HG02759 (cell line): Measurements from ENCODE around the gene SBF2.

Experiments
- ATAC-seq: cut with Tn5 transposase; IDR thresholded peaks from one replicate; pipeline ENCODE4 v1.9.1; 2021; ENCODE audit warnings: mild to moderate bottlenecking, moderate library complexity; ENCODE audit not compliant: unreplicated experiment

SBF2 gene

GRCh38 chr11:10293423-10294289 is at the start of gene SBF2:
TSS of gene SBF2 (minus strand) at chr11:10294219. CDS start at chr11:10294069, 150 bp downstream.
- peak; percentile 55 for ATAC-seq

DNA sequence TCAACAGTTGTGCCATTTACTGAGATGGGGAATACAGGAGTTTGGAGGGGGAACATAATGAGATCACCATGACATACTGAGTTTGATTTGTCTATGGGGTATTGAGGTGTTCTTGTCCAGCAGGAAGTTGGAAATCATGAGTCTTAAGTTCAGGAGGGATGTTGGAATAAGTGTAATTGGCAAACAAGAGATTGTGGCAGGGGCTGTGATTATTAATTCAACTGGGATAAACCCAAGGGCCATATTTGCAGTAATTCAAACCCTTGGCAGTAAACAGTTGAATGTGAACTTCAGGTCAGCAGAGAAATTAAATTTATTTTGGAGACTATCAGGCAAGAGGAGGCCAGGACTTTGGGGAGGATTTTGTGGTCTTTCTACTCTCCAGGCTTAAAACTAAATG is 44.3 kb upstream of the SBF2 start:
- no peak for ATAC-seq

- no peak for ATAC-seq
Observed at GRCh38 chr11:10333490-10333889, 39.5 kb upstream of the SBF2 start.

- no peak for ATAC-seq
Observed at GRCh38 chr11:10331548-10332289, 37.7 kb upstream of the SBF2 start.

- ATAC-seq = no peak
Observed at GRCh38 chr11:10329935-10330334, 35.9 kb upstream of the SBF2 start.

DNA sequence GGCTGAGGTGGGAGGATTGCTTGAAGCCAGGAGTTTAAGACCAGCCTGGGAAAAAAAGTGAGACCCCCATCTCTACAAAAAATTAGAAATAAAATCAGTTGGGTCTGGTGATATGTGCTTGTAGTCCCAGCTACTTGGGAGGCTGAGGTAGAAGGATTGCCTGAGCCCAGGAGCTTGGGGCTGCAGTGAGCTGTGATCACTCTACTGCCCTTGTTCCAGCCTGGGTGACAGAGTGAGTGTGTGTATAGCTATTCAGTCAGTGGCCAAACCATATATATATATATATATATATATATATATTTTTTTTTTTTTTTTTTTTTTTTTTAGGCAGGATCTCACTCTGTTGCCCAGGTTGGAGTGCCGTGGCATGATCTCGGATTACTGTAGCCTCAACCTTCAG is 35.3 kb upstream of the SBF2 start:
- ATAC-seq = no peak

- no peak for ATAC-seq
Observed at GRCh38 chr11:10328314-10329098, 34.5 kb upstream of the SBF2 start.

GRCh38 chr11:10327254-10327653 is 33.2 kb upstream of the SBF2 start:
- ATAC-seq = no peak

GRCh38 chr11:10326012-10326964 is 32.3 kb upstream of the SBF2 start:
- no peak for ATAC-seq

DNA sequence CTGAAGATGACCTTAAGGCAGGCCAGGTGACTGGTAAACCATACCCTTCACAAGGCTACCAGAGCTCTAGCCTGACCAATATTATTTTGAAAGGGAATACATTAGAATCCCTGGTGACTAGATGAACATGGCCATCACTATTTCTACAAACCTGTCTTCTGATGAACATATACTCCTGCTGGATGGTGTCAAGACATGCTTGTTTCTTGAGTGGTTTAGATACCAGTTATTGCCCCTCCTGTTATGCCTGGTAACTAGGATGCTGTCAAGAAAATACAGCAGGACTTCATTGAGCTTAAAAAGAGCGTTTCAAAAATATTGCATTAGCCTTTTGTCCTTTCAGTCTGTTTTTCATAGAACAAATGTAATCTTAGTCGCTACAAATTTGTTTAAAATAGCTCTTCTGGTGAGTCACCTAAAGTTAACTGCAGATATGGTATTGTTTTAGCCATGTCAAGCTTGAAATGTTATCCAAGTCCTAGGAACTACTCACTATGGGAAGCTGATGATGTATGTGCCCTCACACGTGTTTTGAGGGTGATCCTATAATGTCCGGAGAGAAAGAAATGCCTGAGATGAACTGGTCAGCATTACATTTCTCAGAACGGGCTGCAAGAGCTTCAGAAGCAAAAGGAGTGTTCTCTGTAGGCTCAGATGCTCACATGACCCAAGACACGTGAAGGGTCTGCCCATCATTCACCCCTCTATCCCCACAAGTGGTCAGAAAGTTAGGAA is 31.4 kb upstream of the SBF2 start:
- no peak for ATAC-seq

DNA sequence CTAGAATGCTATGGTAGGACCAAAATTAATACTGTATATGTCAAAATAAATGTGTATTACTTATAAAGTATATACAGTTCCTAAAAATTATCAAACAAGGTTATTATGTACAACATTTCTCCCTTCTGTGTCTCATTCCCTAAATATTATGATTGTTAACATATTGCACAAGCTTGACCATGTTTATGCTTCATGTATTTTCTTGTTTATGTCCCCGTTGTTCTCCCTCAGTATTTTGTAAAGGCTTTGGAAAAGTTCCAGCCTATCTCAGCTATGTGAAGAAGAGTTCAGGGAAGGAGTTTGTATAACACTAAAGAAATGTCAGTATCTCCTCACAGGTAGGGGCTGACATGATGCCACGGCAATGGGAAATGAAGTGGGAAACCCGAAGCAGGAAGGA is 30.5 kb upstream of the SBF2 start:
- ATAC-seq = no peak

DNA sequence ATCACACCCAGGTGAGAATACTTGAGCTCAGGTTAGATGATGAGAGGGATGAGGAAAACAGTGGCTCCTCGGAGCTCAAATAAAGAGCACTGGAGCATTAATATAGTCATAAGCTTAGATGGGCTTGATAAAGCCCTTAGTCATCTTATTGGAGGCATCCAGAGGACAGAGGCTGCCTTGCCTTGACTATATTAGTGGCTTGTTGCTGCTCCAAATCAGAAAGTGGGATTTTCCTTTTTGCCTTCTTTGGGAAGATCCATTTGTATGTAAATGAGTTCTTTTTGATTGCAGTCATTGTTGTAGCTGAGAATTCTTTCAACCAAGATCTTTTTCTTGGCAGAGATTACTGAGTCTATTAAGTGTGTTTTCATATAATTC is 29.8 kb upstream of the SBF2 start:
- ATAC-seq = no peak

- ATAC-seq = no peak
Observed at GRCh38 chr11:10322830-10323792, 29.1 kb upstream of the SBF2 start.

DNA sequence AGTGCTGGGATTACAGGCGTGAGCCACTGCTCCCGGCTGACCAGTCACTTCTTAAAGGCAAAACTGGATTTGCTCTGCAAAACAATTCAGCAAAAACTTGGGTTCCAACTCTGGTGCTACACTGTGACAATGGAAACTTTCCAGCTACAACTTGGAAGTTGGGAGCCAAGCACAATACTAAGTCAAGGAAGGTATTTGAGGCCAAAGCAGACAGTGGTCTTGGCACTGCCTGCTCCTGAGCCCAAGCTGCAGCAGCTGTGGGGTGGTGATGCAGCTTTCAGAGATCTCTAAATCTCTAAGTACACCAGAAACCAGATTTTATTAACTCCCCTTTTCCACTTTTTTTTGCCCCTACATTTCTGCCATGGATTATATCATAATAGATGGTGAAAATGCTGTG is 28.4 kb upstream of the SBF2 start:
- ATAC-seq = no peak

GRCh38 chr11:10320736-10321465 is 26.9 kb upstream of the SBF2 start:
- ATAC-seq = no peak

DNA sequence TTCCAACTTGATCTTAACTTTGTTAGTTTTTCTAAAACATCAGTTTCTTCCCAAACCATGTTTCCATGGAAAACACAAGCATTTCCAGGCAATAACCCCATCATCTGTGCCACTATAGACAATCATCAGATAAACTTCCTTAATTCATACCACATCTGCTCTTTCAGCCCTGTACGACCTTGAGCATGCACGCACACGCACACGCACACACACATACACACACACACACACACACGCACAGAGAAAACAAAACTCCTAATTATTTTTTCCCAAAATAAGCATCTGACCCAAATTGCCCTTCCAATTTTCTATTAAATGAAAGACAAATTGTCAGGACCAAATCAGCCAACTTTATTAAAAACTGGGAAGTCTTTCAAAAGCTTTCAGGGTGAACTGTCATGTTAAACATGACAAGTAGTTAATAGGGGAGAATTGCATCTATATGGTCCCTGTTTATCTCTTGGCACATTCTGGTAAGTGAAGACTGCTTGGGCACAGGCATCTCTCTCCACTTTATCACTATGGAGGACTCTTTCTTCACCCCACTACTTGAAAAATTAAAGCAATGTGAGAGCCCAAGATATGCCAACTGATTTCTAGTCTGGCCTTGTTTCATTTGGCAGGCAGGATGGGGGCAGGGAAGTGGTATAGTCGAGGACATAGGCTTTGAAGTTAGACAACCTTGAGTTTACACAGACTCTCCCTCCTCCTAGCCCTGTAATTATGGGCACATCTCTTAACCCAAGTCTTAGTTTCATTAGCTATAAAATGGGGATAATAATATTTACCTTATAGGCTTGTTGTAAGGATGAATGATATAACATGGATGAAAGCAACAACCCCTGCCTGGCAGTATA is 25.9 kb upstream of the SBF2 start:
- no peak for ATAC-seq

GRCh38 chr11:10318527-10318802 is 24.4 kb upstream of the SBF2 start:
- ATAC-seq = no peak
